GM23338 (cell line): ENCODE results near the gene FBN2. TPM values are rescaled to one million over a fixed set of nuclear protein-coding genes. Genes with fewer than 3 reads are reported as not detected.

ENCODE experiments used
- ATAC-seq: fragments of 200-7000 bp; cut with Tn5 transposase; 3 replicates; pipeline ENCODE4 v1.9.1; 2020
- DNase-seq: peaks from one replicate; pipeline ENCODE4 v3.0.0-alpha.2; 2015; ENCODE audit warnings: low spot score
- H2AFZ ChIP-seq: fragments of 200-600 bp; sonication (generic); 2 replicates; pipeline ENCODE4 v1.8.0; 2016; ENCODE audit warnings: antibody characterized with exemption, mild to moderate bottlenecking, moderate library complexity
- H3F3A ChIP-seq: fragments of 200-600 bp; sonication (generic); replicated peaks from 2 replicates; pipeline ENCODE4 v1.8.0; 2017; ENCODE audit warnings: antibody characterized with exemption, mixed run types, low read depth
- H3K27ac ChIP-seq: fragments of 200-600 bp; sonication (generic); 2 replicates; pipeline ENCODE4 v1.6.1; 2016; ENCODE audit warnings: low read depth
- H3K27me3 ChIP-seq: fragments of 200-600 bp; sonication (generic); 2 replicates; pipeline ENCODE4 v1.8.0; 2016; ENCODE audit warnings: mild to moderate bottlenecking, mixed run types, moderate library complexity; ENCODE audit not compliant: insufficient read depth
- H3K36me3 ChIP-seq: fragments of 200-600 bp; sonication (generic); 2 replicates; pipeline ENCODE4 v1.8.0; 2016; ENCODE audit warnings: mild to moderate bottlenecking; ENCODE audit not compliant: insufficient read depth
- H3K4me1 ChIP-seq: fragments of 200-600 bp; sonication (generic); 2 replicates; pipeline ENCODE4 v1.8.0; 2016; ENCODE audit warnings: mild to moderate bottlenecking, moderate library complexity; ENCODE audit not compliant: insufficient read depth
- H3K4me2 ChIP-seq: fragments of 200-600 bp; sonication (generic); 2 replicates; pipeline ENCODE4 v1.7.1; 2017; ENCODE audit warnings: mixed run types
- H3K4me3 ChIP-seq: fragments of 200-600 bp; sonication (generic); 2 replicates; pipeline ENCODE4 v1.6.1; 2016; ENCODE audit warnings: mixed run types
- H3K79me2 ChIP-seq: fragments of 200-600 bp; sonication (generic); replicated peaks from 2 replicates; pipeline ENCODE4 v1.8.0; 2017; ENCODE audit warnings: mild to moderate bottlenecking; ENCODE audit not compliant: insufficient read depth
- H3K9me2 ChIP-seq: fragments of 200-600 bp; sonication (generic); 2 replicates; pipeline ENCODE4 v1.8.0; 2017; ENCODE audit not compliant: insufficient read depth
- H4K20me1 ChIP-seq: fragments of 200-600 bp; sonication (generic); replicated peaks from 2 replicates; pipeline ENCODE4 v1.8.0; 2017; ENCODE audit warnings: mild to moderate bottlenecking; ENCODE audit not compliant: insufficient read depth
- H3K27ac Mint-ChIP-seq: 2 replicates; pipeline ENCODE4 v1.8.0; 2020; ENCODE audit warnings: inconsistent platforms, mild to moderate bottlenecking, moderate library complexity, mixed read lengths
- H3K27me3 Mint-ChIP-seq: 3 replicates; pipeline ENCODE4 v1.8.0; 2022; ENCODE audit warnings: low read depth, mild to moderate bottlenecking, moderate library complexity, mixed read lengths, inconsistent platforms; ENCODE audit not compliant: insufficient read depth, poor library complexity
- H3K36me3 Mint-ChIP-seq: 3 replicates; pipeline ENCODE4 v1.8.0; 2021; ENCODE audit warnings: low read depth, mild to moderate bottlenecking, inconsistent platforms, moderate library complexity, mixed read lengths
- H3K4me1 Mint-ChIP-seq: 3 replicates; pipeline ENCODE4 v1.8.0; 2020; ENCODE audit warnings: mild to moderate bottlenecking, inconsistent platforms, mixed read lengths
- H3K4me3 Mint-ChIP-seq: 3 replicates; pipeline ENCODE4 v1.8.0; 2021; ENCODE audit warnings: moderate library complexity, mild to moderate bottlenecking, inconsistent platforms, mixed read lengths
- H3K9me3 Mint-ChIP-seq: 3 replicates; pipeline ENCODE4 v1.8.0; 2020; ENCODE audit warnings: moderate library complexity, mild to moderate bottlenecking, inconsistent platforms, mixed read lengths
- NANOG ChIP-seq: IDR thresholded peaks from 2 replicates; pipeline ENCODE4 v1.6.1; 2016; ENCODE audit warnings: antibody characterized with exemption, borderline replicate concordance
- REST ChIP-seq: IDR thresholded peaks from one replicate; pipeline ENCODE4 v1.6.1; 2018; ENCODE audit warnings: antibody characterized with exemption; ENCODE audit not compliant: unreplicated experiment
- ZNF331 ChIP-seq: fragments of 250-450 bp; sonication (Bioruptor Pico); IDR thresholded peaks from 2 replicates; pipeline ENCODE4 v1.5.0; 2020; ENCODE audit warnings: low read depth, mild to moderate bottlenecking, moderate library complexity
- ZNF462 ChIP-seq: fragments of 250-450 bp; sonication (Bioruptor Pico); IDR thresholded peaks from 2 replicates; pipeline ENCODE4 v1.5.0; 2020; ENCODE audit warnings: mild to moderate bottlenecking, moderate library complexity
- polyA plus RNA-seq: library from polyadenylated mRNA; unstranded; fragments of >200 nt; fragmentation: Nextera tagmentation; extraction: Ambion mirVana; gene quantifications from 2 replicates; pipeline ENCODE4 v1.2.1, GENCODE V29; 2016
- total RNA-seq: library from RNA; depleted of rRNA; stranded (reverse); fragments of >200 nt; shearing (Covaris generic); gene quantifications from 2 replicates; pipeline ENCODE4 v1.2.3, GENCODE V29; 2014

Gene FBN2
- total and polyA plus RNA-seq, 2 experiments from 2014 or later, result 2.6 to 13.6 TPM

- Mint-ChIP-seq H3K36me3 (peaks cover 7% of the 10 kb centered on the region; the same call in 1 of the 3 replicates), H3K27ac (no peak overlapping the region), H3K9me3 (no peaks in the 10 kb centered on the region), H3K4me1 (no peaks in the 10 kb centered on the region), H3K4me3 (no peak overlapping the region), H3K27me3 (no peaks in the 10 kb centered on the region)
- Histone ChIP-seq H3K27me3 (no peaks in the 10 kb centered on the region), H3K4me3 (no peak overlapping the region), H2AFZ (no peak overlapping the region), H3K27ac (no peak overlapping the region), H3F3A (no peaks in the 10 kb centered on the region), H3K9me2 (no peaks in the 10 kb centered on the region), H3K4me2 (no peak overlapping the region), H3K4me1 (no peaks in the 10 kb centered on the region), H3K79me2 (no peaks in the 10 kb centered on the region), H3K36me3 (no peaks in the 10 kb centered on the region), H4K20me1 (no peaks in the 10 kb centered on the region)
- no peak for DNase-seq
- TF ChIP-seq ZNF462 (CRISPR knock-in tag), result no peak
- no peak for TF ChIP-seq ZNF331 (CRISPR knock-in tag)
- no peak for TF ChIP-seq NANOG
- TF ChIP-seq REST, result no peak
- no peak for ATAC-seq
These were observed 171.9 kb downstream of the FBN2 start for GRCh38 chr5:128366147-128366546.
